Epithelial cell of proximal tubule (primary cell): Measurements from ENCODE around the gene ADGRD1. TPM values are rescaled to one million over a fixed set of nuclear protein-coding genes. Genes with fewer than 3 reads are reported as not detected.

ENCODE experiments used
- DNase-seq: peaks from one replicate; pipeline ENCODE4 v3.0.0-alpha.2; 2011; ENCODE audit warnings: low read depth
- H3K4me3 ChIP-seq: 2 replicates; pipeline ENCODE4 v1.5.1; 2011; ENCODE audit warnings: low read depth, mild to moderate bottlenecking, low read length
- total RNA-seq: library from RNA; depleted of rRNA; stranded (reverse); fragments of >200 nt; gene quantifications from 2 replicates; pipeline ENCODE4 v1.2.3, GENCODE V29; 2015
- TF ChIP-seq, protein P1 (sequence below): conservative IDR thresholded peaks from 2 replicates; pipeline ENCODE4 v1.5.1; 2012; ENCODE audit warnings: low read depth, mild to moderate bottlenecking, low read length

ADGRD1 gene
- total RNA-seq, 1 donor from 2014 or later = not detected

GRCh38 chr12:130948751-130949150 lies 5.0 kb upstream of the ADGRD1 start:
- no peak for DNase-seq
- H3K4me3 ChIP-seq = no peak overlapping the region
- TF ChIP-seq, protein P1, sequence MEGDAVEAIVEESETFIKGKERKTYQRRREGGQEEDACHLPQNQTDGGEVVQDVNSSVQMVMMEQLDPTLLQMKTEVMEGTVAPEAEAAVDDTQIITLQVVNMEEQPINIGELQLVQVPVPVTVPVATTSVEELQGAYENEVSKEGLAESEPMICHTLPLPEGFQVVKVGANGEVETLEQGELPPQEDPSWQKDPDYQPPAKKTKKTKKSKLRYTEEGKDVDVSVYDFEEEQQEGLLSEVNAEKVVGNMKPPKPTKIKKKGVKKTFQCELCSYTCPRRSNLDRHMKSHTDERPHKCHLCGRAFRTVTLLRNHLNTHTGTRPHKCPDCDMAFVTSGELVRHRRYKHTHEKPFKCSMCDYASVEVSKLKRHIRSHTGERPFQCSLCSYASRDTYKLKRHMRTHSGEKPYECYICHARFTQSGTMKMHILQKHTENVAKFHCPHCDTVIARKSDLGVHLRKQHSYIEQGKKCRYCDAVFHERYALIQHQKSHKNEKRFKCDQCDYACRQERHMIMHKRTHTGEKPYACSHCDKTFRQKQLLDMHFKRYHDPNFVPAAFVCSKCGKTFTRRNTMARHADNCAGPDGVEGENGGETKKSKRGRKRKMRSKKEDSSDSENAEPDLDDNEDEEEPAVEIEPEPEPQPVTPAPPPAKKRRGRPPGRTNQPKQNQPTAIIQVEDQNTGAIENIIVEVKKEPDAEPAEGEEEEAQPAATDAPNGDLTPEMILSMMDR = no peak

DNA sequence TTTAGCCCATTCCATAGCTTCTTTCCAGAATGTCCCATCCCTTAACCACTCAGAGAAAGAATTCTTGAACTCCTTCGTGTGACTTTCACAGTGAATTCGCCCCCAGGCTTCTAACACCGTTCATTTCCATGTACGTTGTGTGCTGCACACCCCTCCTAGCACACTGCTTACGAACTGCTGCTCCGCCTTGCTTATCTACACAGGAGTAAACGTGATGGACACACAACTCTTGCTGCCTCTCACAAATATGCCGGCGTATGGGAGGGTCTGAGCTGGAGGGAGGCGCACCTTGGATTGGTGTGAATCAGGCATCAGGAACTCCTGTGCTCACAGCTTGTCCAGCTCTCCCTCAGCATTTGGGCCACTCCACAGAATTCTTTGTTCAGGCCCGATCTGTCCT lies 3.9 kb upstream of the ADGRD1 start:
- TF ChIP-seq, protein P1 = no peak
- no peak overlapping the region for H3K4me3 ChIP-seq
- DNase-seq = no peak

DNA sequence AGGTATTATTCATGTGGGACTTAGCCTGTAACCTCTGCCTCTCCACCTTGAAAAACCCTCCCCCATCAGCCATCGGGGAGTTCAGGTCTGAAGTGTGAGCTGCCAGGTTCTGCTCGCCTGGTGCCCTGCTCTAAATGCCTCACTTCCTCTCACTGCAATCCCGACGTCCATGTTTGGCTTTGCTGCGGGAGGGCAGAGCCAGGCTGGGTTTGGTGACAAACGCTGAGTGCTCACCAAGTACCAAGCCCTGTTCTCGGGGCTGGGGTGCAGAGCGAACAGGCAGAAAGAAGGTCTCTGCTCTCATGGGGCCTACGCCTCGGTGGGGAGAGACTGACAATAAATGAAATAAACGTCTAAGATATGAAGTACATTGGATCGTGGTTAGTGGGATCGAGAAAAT lies 2.1 kb upstream of the ADGRD1 start:
- TF ChIP-seq, protein P1 = no peak
- DNase-seq = no peak
- H3K4me3 ChIP-seq = no peak overlapping the region

DNA sequence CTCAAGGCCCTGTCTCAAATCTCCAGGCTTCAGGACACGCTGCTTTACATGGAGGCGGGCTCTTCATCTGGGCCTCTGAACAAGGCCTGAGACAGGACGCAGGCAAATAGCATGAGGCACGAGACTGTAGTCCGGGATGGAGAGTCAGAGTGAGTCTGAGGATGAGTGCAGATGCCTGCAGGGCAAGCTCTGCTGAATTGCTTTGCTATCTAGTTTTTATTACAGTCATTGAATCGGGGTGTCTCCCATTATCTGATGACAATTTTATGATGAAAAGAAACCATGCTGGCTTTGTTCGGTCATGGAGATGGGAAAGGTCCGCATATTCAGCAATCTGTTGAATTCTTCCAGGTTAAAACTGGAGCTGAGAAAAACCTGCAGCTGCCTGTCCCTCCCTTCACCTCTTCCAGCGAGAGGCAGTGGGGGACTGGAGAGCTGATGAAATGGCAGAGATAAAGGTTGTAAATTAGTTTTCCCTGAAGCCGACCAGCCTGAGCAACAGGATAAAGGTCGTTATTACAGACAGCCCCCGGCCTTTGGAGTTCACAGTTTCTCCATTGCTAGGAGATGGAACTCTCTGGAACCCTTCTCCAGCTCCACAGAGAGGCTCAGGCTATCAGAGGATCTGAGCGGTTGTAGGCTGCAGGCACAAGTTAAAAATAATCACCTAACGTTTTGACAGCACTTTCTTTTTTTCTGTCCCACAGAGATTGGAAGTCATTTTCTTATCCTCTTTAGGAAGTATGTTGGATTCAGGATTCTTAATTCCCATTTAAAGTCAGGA lies 1.3 kb upstream of the ADGRD1 start:
- no peak for DNase-seq
- TF ChIP-seq, protein P1 = no peak
- H3K4me3 ChIP-seq = no peak overlapping the region

DNA sequence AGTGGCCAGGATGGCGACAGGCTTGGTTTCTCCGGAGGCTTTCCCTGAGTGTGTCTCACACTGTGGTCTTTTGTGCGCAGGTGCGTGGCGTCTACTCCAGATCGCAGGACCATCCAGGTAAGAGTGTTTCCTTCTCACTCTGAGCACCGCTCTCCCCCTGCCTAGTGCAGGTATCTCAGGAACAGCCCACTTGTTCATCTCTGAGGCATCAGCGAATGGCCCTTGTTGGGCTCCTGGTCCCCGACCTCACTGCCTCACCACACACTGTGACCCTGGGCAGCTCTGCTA lies 781 bp downstream of the ADGRD1 start:
- DNase-seq = no peak
- TF ChIP-seq, protein P1 = no peak

DNA sequence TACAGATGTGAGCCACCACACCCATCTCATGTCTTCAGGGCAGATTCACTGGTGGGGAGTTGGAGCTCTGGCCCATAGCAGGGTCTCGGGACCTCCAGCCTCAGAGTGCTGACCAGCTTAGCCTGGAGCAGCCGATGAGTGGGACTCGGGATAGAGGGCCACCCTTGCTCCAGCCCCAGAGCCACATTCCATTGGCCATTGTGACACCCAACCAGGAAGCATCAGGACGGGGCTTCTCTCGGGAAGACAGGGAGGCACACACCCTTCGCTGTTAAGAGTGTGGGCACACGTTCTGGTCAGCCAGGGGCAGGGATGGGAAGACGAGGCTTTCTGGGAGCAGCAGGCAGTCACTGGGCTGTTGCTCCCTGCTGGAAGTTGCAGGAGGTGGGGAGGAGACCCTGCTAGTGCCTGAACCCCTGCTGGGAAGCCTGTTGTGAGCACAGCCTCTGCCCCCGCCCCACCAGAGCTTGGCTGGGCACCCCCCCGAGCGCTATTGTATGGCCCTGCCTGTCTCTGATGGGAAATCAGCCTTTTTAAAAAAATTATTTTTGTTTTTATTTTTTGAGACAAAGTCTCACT lies 1.6 kb downstream of the ADGRD1 start:
- TF ChIP-seq, protein P1 = no peak
- no peak overlapping the region for H3K4me3 ChIP-seq
- DNase-seq = no peak

More for the DNA sequence above, 781 bp downstream of the ADGRD1 start:
- no peak overlapping the region for H3K4me3 ChIP-seq

DNA sequence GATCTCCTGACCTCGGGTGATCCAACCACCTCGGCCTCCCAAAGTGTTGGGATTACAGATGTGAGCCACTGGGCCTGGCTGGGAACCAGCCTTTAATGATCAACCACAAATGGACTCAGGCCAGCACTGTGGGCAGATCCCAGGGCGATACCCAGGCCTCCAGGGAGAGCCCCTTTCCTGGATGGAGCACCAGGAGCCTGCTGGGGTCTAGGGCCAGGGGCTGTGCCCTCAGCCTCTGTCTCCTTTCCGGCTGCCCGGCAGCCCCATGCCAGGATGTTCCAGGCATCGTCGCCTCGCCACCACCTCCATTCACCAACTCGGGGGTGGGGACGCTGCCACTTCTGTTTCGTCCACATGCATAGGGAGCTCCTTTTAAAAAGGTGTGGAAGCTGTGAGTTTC lies 2.3 kb downstream of the ADGRD1 start:
- no peak overlapping the region for H3K4me3 ChIP-seq
- TF ChIP-seq, protein P1 = no peak
- DNase-seq = no peak
